Measurements from ENCODE around the gene PTK6.
"Not testable (repeated sequence)": the region's sequence is repeated elsewhere in the genome, so short reads cannot be mapped to it uniquely, and the experiment has no call there.

The PTK6 gene

DNA sequence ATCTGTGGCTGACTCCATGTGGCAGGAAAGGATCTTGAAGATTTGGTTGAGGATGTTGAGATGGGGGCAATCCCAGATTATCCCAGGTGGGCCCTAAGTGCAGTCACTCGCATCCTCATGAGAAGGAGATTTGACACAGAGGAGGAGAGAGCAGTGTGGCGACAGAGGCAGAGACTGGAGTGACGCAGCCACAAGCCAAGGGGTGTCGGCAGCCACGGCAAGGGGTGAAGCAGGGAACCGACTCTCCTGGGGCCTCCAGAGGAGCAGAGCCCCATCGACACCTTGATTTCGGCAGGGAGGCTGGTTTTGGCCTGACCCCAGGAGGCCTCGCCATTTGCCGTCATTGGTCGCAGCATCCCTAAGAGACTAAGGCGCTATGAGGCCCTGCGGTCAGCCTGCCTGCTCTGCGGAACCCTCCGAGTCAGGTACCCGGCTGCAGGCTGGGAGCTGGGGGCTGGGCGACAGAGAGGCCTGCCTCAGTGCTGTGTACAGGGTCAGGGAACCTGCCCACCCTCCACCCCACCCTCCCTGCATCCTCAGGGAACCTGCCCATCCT lies 50.8 kb downstream of the PTK6 start:
- Histone ChIP-seq H3K27ac (ENCODE audit: low read depth, low read length) (no peak overlapping the region), H3K9ac (ENCODE audit: low read length) (no peak overlapping the region), H3K9me3 (ENCODE audit: control insufficient read depth, insufficient read depth, low read depth, low read length) (no peaks in the 10 kb centered on the region; the same call in 1 of the 2 replicates), H3K36me3 (ENCODE audit: control insufficient read depth, insufficient read depth, low read length) (no peaks in the 10 kb centered on the region), H3K4me3 (ENCODE audit: low read depth, low read length) (no peak overlapping the region), H3K4me1 (ENCODE audit: control insufficient read depth, insufficient read depth, low read length) (peaks cover 18% of the 10 kb centered on the region), H3K27me3 (ENCODE audit: control insufficient read depth, insufficient read depth, low read length) (peaks cover 59% of the 10 kb centered on the region)

DNA sequence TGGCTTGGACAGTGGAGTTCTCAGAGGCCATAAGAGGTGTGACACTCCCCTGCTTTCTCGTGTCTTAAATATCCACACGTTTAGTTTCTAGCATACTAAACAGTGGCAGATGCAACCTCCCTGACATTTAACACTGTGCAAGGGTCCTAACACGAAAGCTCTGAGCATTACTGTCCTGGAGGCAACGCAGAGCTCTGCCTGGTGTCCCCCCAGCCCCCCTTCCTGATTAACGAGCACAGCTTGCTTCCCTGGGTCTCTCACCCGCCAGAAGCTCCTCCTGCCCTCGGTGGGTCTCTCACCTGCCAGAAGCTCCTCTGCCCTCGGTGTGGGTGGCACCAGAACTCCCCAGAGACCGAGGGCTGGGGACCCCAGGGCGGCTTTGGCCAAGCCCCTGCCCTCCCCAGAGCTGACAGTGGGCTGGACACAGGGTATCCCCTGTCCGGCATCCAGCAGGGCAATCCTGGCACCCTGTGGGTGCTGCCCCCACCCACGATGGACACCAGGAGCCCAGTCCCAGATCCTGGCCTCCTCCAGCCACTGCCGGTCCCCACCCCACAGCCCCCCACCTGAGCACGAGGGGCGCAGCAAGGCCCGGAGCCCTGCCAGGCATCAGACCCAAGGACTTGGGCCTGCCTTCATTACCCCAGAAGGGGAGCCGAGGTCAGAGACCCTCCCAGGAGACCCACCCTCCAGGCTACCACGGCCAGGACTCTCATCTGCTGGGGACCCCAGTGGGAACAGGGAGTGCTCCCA lies 52.3 kb downstream of the PTK6 start:
- no peak overlapping the region for H3K27ac ChIP-seq (ENCODE audit: low read depth, low read length)

DNA sequence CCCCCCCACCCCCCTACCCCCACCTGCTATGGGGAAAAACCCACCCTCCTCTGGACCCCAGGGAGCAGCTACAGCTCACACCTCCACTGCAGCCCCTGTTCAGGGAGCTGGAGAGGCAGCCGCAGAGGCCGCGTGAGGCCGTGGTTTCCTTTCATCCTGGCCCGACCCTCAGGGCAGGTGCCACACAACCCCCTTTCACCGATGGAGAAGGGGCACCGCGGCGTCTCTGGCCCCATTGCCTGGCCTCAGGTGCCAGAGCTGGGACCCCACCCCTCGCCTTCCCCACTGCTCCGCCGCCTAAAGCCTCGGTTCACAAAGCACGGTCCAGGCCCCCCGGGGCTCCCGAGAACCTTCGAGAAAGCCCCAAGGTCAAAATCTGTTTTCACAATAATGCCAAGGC lies 52.9 kb downstream of the PTK6 start:
- Histone ChIP-seq H3K9ac (ENCODE audit: low read length) (no peak overlapping the region), H3K27me3 (ENCODE audit: control insufficient read depth, insufficient read depth, low read length) (peaks cover 40% of the 10 kb centered on the region), H3K4me3 (ENCODE audit: low read depth, low read length) (no peak overlapping the region)

More for the DNA sequence above, 52.3 kb downstream of the PTK6 start:
- peaks cover 19% of the 10 kb centered on the region for H3K4me1 ChIP-seq (ENCODE audit: control insufficient read depth, insufficient read depth, low read length)
- H3K27me3 ChIP-seq (ENCODE audit: control insufficient read depth, insufficient read depth, low read length), result peaks cover 44% of the 10 kb centered on the region
- no peak overlapping the region for H3K4me3 ChIP-seq (ENCODE audit: low read depth, low read length)
- no peaks in the 10 kb centered on the region; the same call in 1 of the 2 replicates for H3K9me3 ChIP-seq (ENCODE audit: control insufficient read depth, insufficient read depth, low read depth, low read length)
- H3K36me3 ChIP-seq (ENCODE audit: control insufficient read depth, insufficient read depth, low read length), result no peaks in the 10 kb centered on the region
- H3K9ac ChIP-seq (ENCODE audit: low read length), result no peak overlapping the region

DNA sequence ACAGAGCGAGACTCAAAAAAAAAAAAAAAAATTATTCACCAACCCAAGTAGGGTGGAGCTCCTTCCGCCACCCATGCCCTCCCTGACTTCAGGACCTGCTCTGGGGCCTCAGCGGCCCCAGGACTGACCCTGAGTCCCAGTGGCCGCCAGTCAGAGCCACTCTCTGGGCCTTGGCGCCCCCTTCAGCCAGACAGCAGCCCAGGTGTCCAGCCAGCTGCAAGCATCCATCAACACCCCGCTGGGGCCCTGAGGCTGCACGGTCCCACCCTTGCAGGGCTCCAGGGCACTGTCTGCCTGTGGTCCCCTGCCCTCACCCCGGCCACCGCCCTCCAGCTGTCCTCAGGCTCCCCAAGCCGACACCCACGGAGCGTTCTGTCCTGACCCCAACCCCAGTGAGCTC lies 53.3 kb downstream of the PTK6 start:
- Histone ChIP-seq H3K4me3 (ENCODE audit: low read depth, low read length) (no peak overlapping the region), H3K27ac (ENCODE audit: low read depth, low read length) (no peak overlapping the region), H3K27me3 (ENCODE audit: control insufficient read depth, insufficient read depth, low read length) (peaks cover 39% of the 10 kb centered on the region), H3K36me3 (ENCODE audit: control insufficient read depth, insufficient read depth, low read length) (no peaks in the 10 kb centered on the region), H3K9me3 (ENCODE audit: control insufficient read depth, insufficient read depth, low read depth, low read length) (no peaks in the 10 kb centered on the region; the same call in 1 of the 2 replicates), H3K4me1 (ENCODE audit: control insufficient read depth, insufficient read depth, low read length) (peaks cover 17% of the 10 kb centered on the region), H3K9ac (ENCODE audit: low read length) (no peak overlapping the region)

More for the DNA sequence above, 52.9 kb downstream of the PTK6 start:
- peaks cover 19% of the 10 kb centered on the region for H3K4me1 ChIP-seq (ENCODE audit: control insufficient read depth, insufficient read depth, low read length)
- no peaks in the 10 kb centered on the region; the same call in 1 of the 2 replicates for H3K9me3 ChIP-seq (ENCODE audit: control insufficient read depth, insufficient read depth, low read depth, low read length)
- no peak overlapping the region for H3K27ac ChIP-seq (ENCODE audit: low read depth, low read length)
- no peaks in the 10 kb centered on the region for H3K36me3 ChIP-seq (ENCODE audit: control insufficient read depth, insufficient read depth, low read length)

DNA sequence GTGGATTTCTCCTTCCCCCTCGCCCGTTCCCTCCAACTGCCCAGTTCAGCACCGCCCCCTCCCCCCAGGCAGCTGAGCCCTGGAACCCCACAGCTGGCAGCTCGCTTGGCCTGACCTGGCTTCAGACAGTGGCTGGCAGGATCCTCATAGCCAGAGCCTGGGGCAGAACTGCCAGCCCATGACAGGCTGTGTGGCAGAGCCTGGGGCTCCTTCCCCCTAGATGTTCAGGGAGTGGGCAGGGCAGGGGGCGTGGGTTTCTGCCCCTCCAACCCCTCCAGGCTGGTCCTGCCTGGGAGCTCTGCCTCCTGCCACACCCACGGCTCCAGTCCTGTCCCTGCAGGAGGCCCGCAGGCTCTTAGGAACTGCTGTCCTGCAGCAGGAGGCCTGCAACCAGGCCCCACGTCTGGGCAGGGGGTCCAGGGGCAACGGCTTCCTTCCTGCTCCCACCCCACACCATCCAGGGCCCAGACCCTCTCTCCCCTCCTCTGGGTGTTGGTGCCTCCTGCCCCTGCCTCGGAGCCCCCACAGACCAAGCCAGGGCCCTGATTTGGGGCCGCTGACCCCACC lies 55.1 kb downstream of the PTK6 start:
- H3K36me3 ChIP-seq (ENCODE audit: control insufficient read depth, insufficient read depth, low read length), result no peaks in the 10 kb centered on the region
- no peak overlapping the region for H3K9ac ChIP-seq (ENCODE audit: low read length)
- peaks cover 36% of the 10 kb centered on the region for H3K27me3 ChIP-seq (ENCODE audit: control insufficient read depth, insufficient read depth, low read length)
- no peak overlapping the region for H3K4me3 ChIP-seq (ENCODE audit: low read depth, low read length)
- no peaks in the 10 kb centered on the region; the same call in 1 of the 2 replicates for H3K9me3 ChIP-seq (ENCODE audit: control insufficient read depth, insufficient read depth, low read depth, low read length)
- peaks cover 14% of the 10 kb centered on the region for H3K4me1 ChIP-seq (ENCODE audit: control insufficient read depth, insufficient read depth, low read length)
- H3K27ac ChIP-seq (ENCODE audit: low read depth, low read length), result no peak overlapping the region

DNA sequence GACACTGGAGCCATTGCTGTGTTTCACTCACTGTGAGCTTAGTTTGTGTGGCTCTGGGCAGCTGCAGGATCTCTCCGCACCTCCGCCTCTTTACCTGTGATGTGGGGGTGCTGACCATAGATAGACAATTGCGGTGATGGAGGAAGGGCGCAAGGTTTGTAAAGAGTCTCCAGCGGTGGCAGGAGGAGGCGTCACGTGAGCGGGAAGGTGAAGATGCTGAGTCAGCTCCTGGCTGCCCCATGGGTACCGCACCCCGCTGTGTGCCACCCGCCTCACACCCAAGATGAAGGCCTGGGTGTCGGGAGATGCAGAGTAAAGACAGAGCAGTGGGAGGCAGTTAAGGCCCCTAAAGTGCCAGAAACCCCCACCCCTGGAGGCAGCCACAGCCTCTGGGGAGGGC lies 55.7 kb downstream of the PTK6 start:
- Histone ChIP-seq H3K9me3 (ENCODE audit: control insufficient read depth, insufficient read depth, low read depth, low read length) (no peaks in the 10 kb centered on the region; the same call in 1 of the 2 replicates), H3K4me3 (ENCODE audit: low read depth, low read length) (no peak overlapping the region), H3K36me3 (ENCODE audit: control insufficient read depth, insufficient read depth, low read length) (no peaks in the 10 kb centered on the region), H3K27ac (ENCODE audit: low read depth, low read length) (no peak overlapping the region), H3K27me3 (ENCODE audit: control insufficient read depth, insufficient read depth, low read length) (peaks cover 38% of the 10 kb centered on the region; the same call in 1 of the 2 replicates), H3K4me1 (ENCODE audit: control insufficient read depth, insufficient read depth, low read length) (peaks cover 16% of the 10 kb centered on the region), H3K9ac (ENCODE audit: low read length) (no peak overlapping the region)

DNA sequence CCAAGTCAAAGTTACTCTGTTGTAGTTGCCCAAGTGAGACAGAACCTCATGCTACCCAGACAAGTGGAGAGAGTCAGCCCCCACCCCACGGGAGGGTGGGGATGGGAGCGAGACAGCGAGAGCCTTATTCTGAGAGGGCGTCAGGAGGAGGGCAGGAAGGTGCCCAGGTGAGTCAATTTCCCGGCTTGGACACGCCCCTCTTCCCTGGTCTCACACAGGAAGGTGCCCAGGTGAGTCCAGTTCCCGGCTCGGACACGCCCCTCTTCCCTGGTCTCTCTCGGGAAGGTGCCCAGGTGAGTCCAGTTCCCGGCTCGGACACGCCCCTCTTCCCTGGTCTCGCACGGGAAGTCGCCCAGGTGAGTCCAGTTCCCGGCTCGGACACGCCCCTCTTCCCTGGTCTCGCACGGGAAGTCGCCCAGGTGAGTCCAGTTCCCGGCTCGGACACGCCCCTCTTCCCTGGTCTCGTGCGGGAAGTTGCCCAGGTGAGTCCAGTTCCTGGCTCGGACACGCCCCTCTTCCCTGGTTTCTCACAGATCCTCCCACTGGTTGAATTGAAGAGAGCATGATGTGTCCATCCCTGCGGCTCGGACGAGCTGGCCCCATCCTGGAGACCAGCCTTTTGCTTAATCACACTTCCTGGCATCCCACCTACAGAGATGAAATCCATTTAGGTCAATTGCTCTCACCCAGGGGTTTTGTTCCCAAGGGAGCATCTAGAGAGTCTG lies 57.3 kb downstream of the PTK6 start:
- Histone ChIP-seq H3K27me3 (ENCODE audit: control insufficient read depth, insufficient read depth, low read length) (peaks cover 39% of the 10 kb centered on the region), H3K4me1 (ENCODE audit: control insufficient read depth, insufficient read depth, low read length) (peaks cover 16% of the 10 kb centered on the region)
- H3K9ac ChIP-seq (ENCODE audit: low read length); H3K4me3 ChIP-seq (ENCODE audit: low read depth, low read length); H3K9me3 ChIP-seq (ENCODE audit: control insufficient read depth, insufficient read depth, low read depth, low read length); H3K27ac ChIP-seq (ENCODE audit: low read depth, low read length); H3K36me3 ChIP-seq (ENCODE audit: control insufficient read depth, insufficient read depth, low read length): not testable (repeated sequence)

DNA sequence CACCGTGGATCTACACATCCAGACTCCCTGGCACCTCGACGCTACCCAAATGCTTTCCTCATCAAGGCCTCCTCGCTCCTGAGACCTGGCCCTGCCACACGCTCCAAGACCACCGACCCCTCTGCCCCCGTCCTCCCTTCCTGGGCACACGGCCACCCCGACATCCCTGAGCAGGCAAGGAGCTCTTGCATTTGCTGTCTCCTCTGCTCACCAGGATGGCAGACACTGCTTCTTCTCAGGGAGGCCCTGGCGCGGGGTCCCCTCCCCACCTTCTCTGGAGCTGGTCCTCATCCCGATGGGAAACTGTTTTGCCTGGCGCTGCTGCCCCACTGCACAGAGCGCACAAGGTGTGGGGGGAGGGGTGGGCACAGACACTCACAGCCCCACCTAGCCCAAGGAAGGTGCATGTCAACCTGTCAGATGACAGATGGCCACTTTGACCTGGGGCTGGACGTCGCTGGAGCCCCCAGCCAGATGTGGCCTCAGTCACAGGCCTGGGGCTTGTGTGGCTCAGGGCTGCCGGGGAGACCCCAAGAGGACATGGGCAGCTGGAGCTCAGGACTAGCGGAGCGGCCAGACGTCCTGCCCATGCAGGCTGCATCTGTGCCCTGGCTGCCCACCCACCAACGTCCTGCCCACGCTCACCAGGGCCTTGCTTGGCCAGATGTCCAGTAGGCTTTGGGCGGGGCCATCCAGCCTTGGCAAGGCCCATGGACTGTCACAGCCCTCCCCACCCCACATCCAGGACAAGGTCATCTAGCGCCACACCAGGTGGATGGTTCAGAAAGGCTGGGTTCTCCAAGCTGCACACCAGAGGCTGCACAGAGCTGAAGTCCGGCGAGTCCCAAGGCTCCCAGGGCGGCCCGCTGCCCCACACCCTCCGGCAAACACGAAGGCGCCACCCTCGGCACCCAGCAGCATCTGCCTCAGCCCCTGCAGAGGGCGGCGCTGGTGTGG lies 58.6 kb downstream of the PTK6 start:
- no peaks in the 10 kb centered on the region for H3K36me3 ChIP-seq (ENCODE audit: control insufficient read depth, insufficient read depth, low read length)
- no peak overlapping the region for H3K9ac ChIP-seq (ENCODE audit: low read length)
- H3K27ac ChIP-seq (ENCODE audit: low read depth, low read length), result no peak overlapping the region
- no peaks in the 10 kb centered on the region for H3K9me3 ChIP-seq (ENCODE audit: control insufficient read depth, insufficient read depth, low read depth, low read length)
- peaks cover 21% of the 10 kb centered on the region for H3K4me1 ChIP-seq (ENCODE audit: control insufficient read depth, insufficient read depth, low read length)
- H3K27me3 ChIP-seq (ENCODE audit: control insufficient read depth, insufficient read depth, low read length), result peaks cover 45% of the 10 kb centered on the region
- no peak overlapping the region for H3K4me3 ChIP-seq (ENCODE audit: low read depth, low read length)
